CD14-positive monocyte (primary cell): ENCODE results near the gene SLFN11. TPM values are rescaled to one million over a fixed set of nuclear protein-coding genes. Genes with fewer than 3 reads are reported as not detected.

Experiments
- DNase-seq, 3 donors: peaks; one replicate each; pipeline ENCODE4 v3.0.0-alpha.2; 2011 to 2022
- H2AFZ ChIP-seq: 2 replicates; pipeline ENCODE4 v1.6.0; 2012; ENCODE audit warnings: mild to moderate bottlenecking, low read depth, low read length, inconsistent platforms; ENCODE audit not compliant: insufficient read depth, poor library complexity, severe bottlenecking
- H3K27ac ChIP-seq, 2 donors: 1 replicate in 1 of 2; 2 replicates in 1 of 2; pipeline ENCODE4 v1.5.1; 2012 to 2013; ENCODE audit warnings: low read length in 2 of 2, control low read depth in 1 of 2, inconsistent platforms in 1 of 2, low read depth in 1 of 2, mild to moderate bottlenecking in 1 of 2
- H3K27me3 ChIP-seq, 2 donors: one replicate each; pipeline versions ENCODE4 v1.6.0 to v1.6.1; 2011 to 2013; ENCODE audit warnings: low read length in 2 of 2; ENCODE audit not compliant: control insufficient read depth in 2 of 2, insufficient read depth in 2 of 2
- H3K36me3 ChIP-seq, 2 donors: replicated peaks in 1 of 2; 1 replicate in 1 of 2; 2 replicates in 1 of 2; pipeline versions ENCODE4 v1.5.1 to v1.6.1; 2012 to 2013; ENCODE audit warnings: low read length in 2 of 2, control low read depth in 1 of 2, inconsistent platforms in 1 of 2, mild to moderate bottlenecking in 1 of 2; ENCODE audit not compliant: insufficient read depth in 2 of 2, control insufficient read depth in 1 of 2
- H3K4me1 ChIP-seq, 2 donors: 1 replicate in 1 of 2; 2 replicates in 1 of 2; pipeline versions ENCODE4 v1.5.1 to v1.6.1; 2012 to 2013; ENCODE audit warnings: low read length in 2 of 2, control low read depth in 1 of 2, inconsistent platforms in 1 of 2, mild to moderate bottlenecking in 1 of 2, moderate library complexity in 1 of 2; ENCODE audit not compliant: insufficient read depth in 2 of 2, control insufficient read depth in 1 of 2
- H3K4me2 ChIP-seq: replicated peaks from 2 replicates; pipeline ENCODE3; 2012; ENCODE audit warnings: low read length, moderate library complexity, mild to moderate bottlenecking; ENCODE audit not compliant: poor library complexity, severe bottlenecking; ENCODE audit errors: extremely low read depth
- H3K4me3 ChIP-seq, 3 experiments: fragments of 200-600 bp in 1 of 3; sonication (generic) in 1 of 3; replicated peaks in 1 of 3; 1 replicate in 2 of 3; 2 replicates in 1 of 3; pipeline ENCODE4 v1.5.1; 2011 to 2013; ENCODE audit warnings: low read length in 3 of 3, mild to moderate bottlenecking in 3 of 3, control low read depth in 2 of 3, low read depth in 2 of 3, inconsistent platforms in 1 of 3, moderate library complexity in 1 of 3
- H3K79me2 ChIP-seq: 2 replicates; pipeline ENCODE4 v1.6.0; 2012; ENCODE audit warnings: mild to moderate bottlenecking, control low read depth, inconsistent platforms, low read length, moderate library complexity; ENCODE audit not compliant: insufficient read depth
- H3K9ac ChIP-seq: 2 replicates; pipeline ENCODE4 v1.6.0; 2017; ENCODE audit warnings: low read length, mild to moderate bottlenecking; ENCODE audit not compliant: insufficient read depth, poor library complexity, severe bottlenecking
- H3K9me3 ChIP-seq, 2 donors: replicated peaks in 1 of 2; 1 replicate in 1 of 2; 2 replicates in 1 of 2; pipeline versions ENCODE4 v1.5.1 to v1.6.1; 2012 to 2013; ENCODE audit warnings: low read length in 2 of 2, control low read depth in 1 of 2; ENCODE audit not compliant: control insufficient read depth in 1 of 2, insufficient read depth in 1 of 2
- H4K20me1 ChIP-seq: 2 replicates; pipeline ENCODE4 v1.6.0; 2012; ENCODE audit warnings: mild to moderate bottlenecking, low read length, control low read depth, moderate library complexity; ENCODE audit not compliant: insufficient read depth
- H3K27ac Mint-ChIP-seq, 7 donors: one replicate each; pipeline ENCODE4 v1.8.0; 2020; ENCODE audit warnings: mild to moderate bottlenecking in 7 of 7, mixed read lengths in 7 of 7, moderate library complexity in 6 of 7, inconsistent platforms in 2 of 7
- H3K27me3 Mint-ChIP-seq, 3 donors: one replicate each; pipeline ENCODE4 v1.8.0; 2021 to 2022; ENCODE audit warnings: low read depth in 3 of 3, mild to moderate bottlenecking in 3 of 3, mixed read lengths in 3 of 3, moderate library complexity in 3 of 3, inconsistent platforms in 1 of 3
- H3K36me3 Mint-ChIP-seq, 2 donors: one replicate each; pipeline ENCODE4 v1.8.0; 2020; ENCODE audit warnings: mixed read lengths in 2 of 2, inconsistent platforms in 1 of 2, mild to moderate bottlenecking in 1 of 2
- H3K4me1 Mint-ChIP-seq: one replicate; pipeline ENCODE4 v1.8.0; 2020; ENCODE audit warnings: mild to moderate bottlenecking, mixed read lengths
- H3K4me3 Mint-ChIP-seq, 2 donors: one replicate each; pipeline ENCODE4 v1.8.0; 2020; ENCODE audit warnings: mild to moderate bottlenecking in 2 of 2, mixed read lengths in 2 of 2, moderate library complexity in 1 of 2
- H3K9me3 Mint-ChIP-seq, 7 donors: one replicate each; pipeline ENCODE4 v1.8.0; 2020 to 2022; ENCODE audit warnings: mixed read lengths in 7 of 7, mild to moderate bottlenecking in 6 of 7, moderate library complexity in 6 of 7, inconsistent platforms in 2 of 7
- CTCF ChIP-seq: fragments of 200-600 bp; IDR thresholded peaks from one replicate; pipeline ENCODE4 v1.8.0; 2022; ENCODE audit warnings: antibody characterized with exemption, mild to moderate bottlenecking
- WGBS: methylation state at CpG from one replicate; pipeline ENCODE4 v1.1.5; 2013; ENCODE audit warnings: missing lambda C conversion rate; ENCODE audit not compliant: insufficient coverage; 5-methylcytosine and 5-hydroxymethylcytosine counted together
- intact Hi-C, 2 donors: fragments of 100-400 bp; cut with micrococcal nuclease; formaldehyde crosslinking; loops; one replicate each; pipeline versions ENCODE4 v1.15.0 to v1.15.1; 2023
- polyA plus RNA-seq, 3 donors: library from polyadenylated mRNA; depleted of rRNA in 1 of 3; unstranded in 2 of 3; stranded (reverse) in 1 of 3; fragments of 300-500 nt in 2 of 3; fragments of >200 nt in 1 of 3; fragmentation: Illumina TruSeq in 2 of 3; gene quantifications; 1 replicate in 2 of 3; 2 replicates in 1 of 3; pipeline ENCODE4 v1.2.3, GENCODE V29; 2012 to 2021

The SLFN11 gene
- polyA plus RNA-seq, 3 donors, result 34.3 to 46.8 (median 45.6) TPM

DNA sequence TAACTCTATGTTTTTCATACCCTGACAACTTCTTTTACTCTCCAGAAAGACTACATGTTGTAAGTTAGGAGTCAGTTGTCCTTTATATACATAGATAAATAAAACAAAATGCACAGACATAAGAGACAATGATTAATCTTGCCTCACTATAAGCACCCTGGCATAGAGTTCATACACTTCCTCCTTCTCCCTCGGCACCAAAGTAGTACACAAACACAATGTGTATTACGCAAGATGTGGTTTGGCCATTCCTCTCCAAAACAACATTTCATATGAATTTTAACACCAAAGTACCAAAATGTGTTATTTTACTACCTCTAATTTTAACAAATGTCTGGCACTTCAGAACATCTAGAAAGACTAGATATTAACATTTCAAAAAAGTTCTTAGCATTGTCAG, 17.2 kb upstream of the SLFN11 start:
- H3K4me2 ChIP-seq, result peak overlapping the region; percentile 32
- H3K27me3 Mint-ChIP-seq, result peaks cover 0 to 3% (median 0%) of the 10 kb centered on the region in 3 donors
- peak overlapping the region; percentile 37 to 92 (median 80) for H3K27ac Mint-ChIP-seq
- peak overlapping the region in 1 of 2 donors; percentile 68 for H3K27ac ChIP-seq
- no peaks in the 10 kb centered on the region for H3K27me3 ChIP-seq
- H3K9me3 Mint-ChIP-seq, result peaks cover 0 to 4% (median 0%) of the 10 kb centered on the region in 7 donors
- H3K36me3 Mint-ChIP-seq, result no peaks in the 10 kb centered on the region
- intact Hi-C loops, result no loop called here
- no peaks in the 10 kb centered on the region for H3K9me3 ChIP-seq
- H2AFZ ChIP-seq, result no peak overlapping the region
- peak overlapping the region in 1 of 3 experiments; percentile 29 for H3K4me3 ChIP-seq
- WGBS, result 10% methylated on average over 1 of the region's 2 CpGs
- no peaks in the 10 kb centered on the region for H3K79me2 ChIP-seq
- H3K9ac ChIP-seq, result no peak overlapping the region
- peak; percentile 68 to 88 (median 85) for DNase-seq
- peak overlapping the region in 1 of 2 donors; percentile 12 for H3K4me3 Mint-ChIP-seq
- no peaks in the 10 kb centered on the region for H3K36me3 ChIP-seq
- no peaks in the 10 kb centered on the region for H4K20me1 ChIP-seq
- peaks cover 33 to 46% of the 10 kb centered on the region in 2 donors for H3K4me1 ChIP-seq
- no peak for TF ChIP-seq CTCF
- peaks cover 55% of the 10 kb centered on the region for H3K4me1 Mint-ChIP-seq

GRCh38 chr17:35390156-35390555, 16.7 kb upstream of the SLFN11 start:
- 83% methylated on average over 1 of the region's 2 CpGs for WGBS
- Histone ChIP-seq H3K9me3 (no peaks in the 10 kb centered on the region), H3K36me3 (no peaks in the 10 kb centered on the region), H3K4me3 (no peak overlapping the region), H3K4me1 (peaks cover 33 to 46% of the 10 kb centered on the region in 2 donors), H2AFZ (no peak overlapping the region), H3K27ac (peak overlapping the region in 1 of 2 donors; percentile 68), H4K20me1 (no peaks in the 10 kb centered on the region), H3K27me3 (no peaks in the 10 kb centered on the region), H3K4me2 (peak overlapping the region; percentile 32), H3K79me2 (no peaks in the 10 kb centered on the region), H3K9ac (no peak overlapping the region)
- Mint-ChIP-seq H3K9me3 (peaks cover 0 to 2% (median 0%) of the 10 kb centered on the region in 7 donors), H3K27ac (peak overlapping the region; percentile 37 to 87 (median 68)), H3K4me3 (no peak overlapping the region), H3K4me1 (peaks cover 50% of the 10 kb centered on the region), H3K27me3 (peaks cover 0 to 3% (median 0%) of the 10 kb centered on the region in 3 donors), H3K36me3 (no peaks in the 10 kb centered on the region)
- no peak for TF ChIP-seq CTCF
- DNase-seq, result no peak
- intact Hi-C loops, result no loop called here
